ACHN (cell line): ENCODE data around the gene PARD3.

ENCODE experiments used
- DNase-seq: peaks from one replicate; pipeline ENCODE4 v3.0.0-alpha.2; 2015
- in situ Hi-C: cut with HindIII; loops from 2 replicates; pipeline ENCODE4 v1.10.0; 2017; ENCODE audit warnings: low sequenced_read_pairs, low pct_ligation_motif_present, low pct_unique_long_range_greater_than_20kb

Gene PARD3

DNA sequence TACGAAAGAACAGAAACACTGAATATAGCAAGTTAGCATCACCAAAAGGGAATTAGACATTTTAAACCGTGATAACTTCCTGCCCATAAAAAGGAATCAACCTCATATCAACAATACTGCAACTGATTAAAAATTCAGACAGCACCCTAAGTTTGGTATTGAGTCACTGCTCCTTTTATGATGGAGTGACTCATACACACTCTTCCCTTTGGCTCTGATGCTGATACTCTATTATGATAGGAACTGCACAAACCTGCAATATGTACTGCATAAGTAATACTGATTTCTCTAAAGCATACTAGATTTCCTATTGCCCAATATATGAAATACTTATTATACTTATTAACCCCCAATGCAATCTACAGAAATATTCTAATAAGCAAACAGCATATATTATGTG is 118.7 kb downstream of the PARD3 start:
- peak; percentile 79 for DNase-seq
- in situ Hi-C loops: no loop called here

GRCh38 chr10:34690383-34691049 is 124.6 kb downstream of the PARD3 start:
- in situ Hi-C loops: no loop called here
- DNase-seq: no peak

- in situ Hi-C loops: no loop called here
- no peak for DNase-seq
These were observed 126.0 kb downstream of the PARD3 start for GRCh38 chr10:34689053-34689452.

DNA sequence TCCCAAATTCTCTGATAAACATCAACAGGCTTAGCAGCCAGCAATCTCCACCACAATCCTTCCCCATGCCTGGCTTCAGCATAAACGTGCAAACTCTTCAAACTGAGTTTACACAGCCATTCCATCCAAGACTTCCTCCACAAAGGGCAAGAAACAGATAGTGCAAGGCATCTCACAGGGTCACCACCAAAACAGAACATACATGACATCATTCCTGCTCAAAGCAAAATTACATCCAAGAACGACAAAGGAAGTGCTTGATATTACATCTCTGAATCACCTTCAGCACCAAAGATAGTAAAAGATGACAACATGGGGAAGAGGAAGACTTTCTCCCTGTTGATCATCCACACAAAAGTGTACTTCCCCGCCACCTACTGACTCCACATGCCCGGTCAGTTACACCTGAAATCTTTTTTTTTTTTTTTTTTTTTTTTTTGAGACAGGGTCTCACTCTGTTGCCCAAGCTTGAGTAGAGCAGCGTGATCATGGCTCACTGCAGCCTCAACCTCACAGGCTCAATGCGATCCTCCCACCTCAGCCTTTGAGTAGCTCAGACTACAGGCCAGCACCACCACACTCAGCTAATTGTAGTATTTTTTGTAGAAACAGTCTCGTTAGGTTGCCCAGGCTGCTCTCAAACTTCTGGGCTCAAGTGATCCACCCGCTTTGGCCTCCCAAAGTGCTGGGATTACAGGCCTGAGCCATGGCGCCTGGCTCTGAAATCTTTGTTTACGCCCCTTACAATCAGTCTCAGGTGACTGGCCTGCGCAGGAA is 127.5 kb downstream of the PARD3 start:
- in situ Hi-C loops: no loop called here
- no peak for DNase-seq

DNA sequence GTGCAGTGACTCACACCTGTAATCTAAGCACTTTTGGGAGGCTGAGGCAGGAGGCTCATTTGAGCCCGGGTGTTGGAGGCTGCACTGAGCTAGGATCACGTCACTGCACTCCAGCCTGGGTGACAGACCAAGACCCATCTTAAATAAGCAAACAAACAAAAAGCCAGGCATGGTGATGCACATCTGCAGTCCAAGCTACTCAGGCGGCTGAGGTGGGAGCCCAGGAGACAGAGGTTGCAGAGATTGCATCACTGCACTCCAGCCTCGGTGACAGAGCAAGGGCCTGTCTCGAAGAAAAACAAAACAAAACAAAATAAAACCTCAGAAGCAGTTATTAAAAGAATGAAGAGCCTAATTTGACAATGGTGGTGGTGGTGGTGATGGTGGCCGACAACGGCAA is 132.5 kb downstream of the PARD3 start:
- no peak for DNase-seq
- in situ Hi-C loops: no loop called here

DNA sequence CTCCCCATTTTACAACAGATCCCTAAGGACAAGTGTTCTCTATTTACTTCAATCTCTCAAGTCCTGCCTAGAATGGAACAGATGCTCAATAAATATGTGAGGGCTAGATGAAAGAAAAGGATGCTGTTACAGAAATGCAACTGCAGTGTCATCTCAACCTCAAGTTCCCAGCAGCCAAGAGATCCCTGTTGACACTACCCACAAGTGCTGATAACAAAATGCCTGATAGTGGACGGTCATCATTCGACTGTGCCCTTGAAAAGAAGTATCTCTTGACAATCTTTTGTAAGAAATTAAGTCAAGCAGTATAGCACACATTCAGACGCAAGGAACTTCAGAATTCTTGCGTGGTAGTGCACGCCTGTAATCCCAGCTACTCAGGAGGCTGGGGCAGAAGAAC is 133.2 kb downstream of the PARD3 start:
- no peak for DNase-seq
- in situ Hi-C loops: no loop called here

DNA sequence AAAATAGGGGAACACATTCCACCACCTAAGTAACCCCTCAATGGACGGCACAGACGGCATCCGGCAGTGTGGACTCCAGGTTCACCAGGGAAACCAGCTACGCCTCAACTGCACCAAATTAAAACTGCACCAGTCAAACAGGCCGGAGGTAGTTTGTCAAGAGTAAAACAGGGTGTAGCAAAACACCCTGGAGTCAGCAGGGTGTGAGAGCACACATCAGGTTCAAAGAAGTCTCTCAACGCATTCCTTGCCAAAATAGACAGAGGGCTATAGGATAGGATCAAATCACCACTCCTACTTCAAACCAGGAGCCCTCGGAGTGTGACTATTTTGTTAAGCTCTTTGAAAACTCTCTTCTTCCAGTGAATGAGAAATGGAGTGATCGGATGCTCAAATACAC is 135.9 kb downstream of the PARD3 start:
- in situ Hi-C loops: no loop called here
- DNase-seq: no peak

GRCh38 chr10:34677591-34677990 is 137.5 kb downstream of the PARD3 start:
- no peak for DNase-seq
- in situ Hi-C loops: no loop called here

- in situ Hi-C loops: no loop called here
- DNase-seq: no peak
These were observed 138.0 kb downstream of the PARD3 start for GRCh38 chr10:34677132-34677531.

DNA sequence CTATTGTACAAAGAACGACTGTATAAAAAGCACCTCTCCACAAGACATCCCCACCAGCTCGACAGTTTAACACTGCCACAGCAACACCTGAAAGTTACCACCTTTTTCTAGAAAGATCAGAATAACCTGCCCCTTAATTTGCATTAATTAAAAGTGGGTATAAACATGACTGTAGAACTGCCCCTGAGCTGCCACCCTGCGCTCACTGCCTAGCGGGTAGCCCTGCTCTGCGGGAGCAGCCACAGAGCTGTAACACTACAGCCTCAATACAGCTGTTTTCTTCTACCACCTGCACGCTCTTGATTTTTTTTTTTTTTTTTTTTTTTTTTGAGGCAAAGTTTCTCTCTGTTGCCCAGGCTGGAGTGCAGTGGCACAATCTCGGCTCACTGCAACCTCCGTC is 140.9 kb downstream of the PARD3 start:
- DNase-seq: no peak
- in situ Hi-C loops: no loop called here

GRCh38 chr10:34670081-34670480 is 145.0 kb downstream of the PARD3 start:
- in situ Hi-C loops: no loop called here
- no peak for DNase-seq

DNA sequence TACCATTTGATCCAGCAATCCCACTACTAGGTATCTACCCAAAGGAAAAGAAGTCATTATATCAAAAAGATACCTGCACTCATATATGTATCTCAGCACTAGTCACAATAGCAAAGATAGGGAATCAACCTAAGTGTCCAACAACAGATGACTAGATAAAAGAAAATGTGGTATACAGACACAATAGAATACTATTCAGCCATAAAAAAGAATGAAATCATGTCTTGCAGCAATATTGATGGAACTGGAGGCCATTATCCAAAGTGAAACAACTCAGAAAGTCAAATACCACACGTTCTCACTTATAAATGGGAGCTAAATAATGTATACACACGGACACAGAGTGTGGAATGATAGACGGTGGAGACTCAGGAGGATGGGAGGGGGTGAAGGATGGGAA is 146.0 kb downstream of the PARD3 start:
- in situ Hi-C loops: no loop called here

GRCh38 chr10:34667177-34667576 is 147.9 kb downstream of the PARD3 start:
- in situ Hi-C loops: no loop called here
- no peak for DNase-seq

More for the DNA sequence above, 146.0 kb downstream of the PARD3 start:
- no peak for DNase-seq

DNA sequence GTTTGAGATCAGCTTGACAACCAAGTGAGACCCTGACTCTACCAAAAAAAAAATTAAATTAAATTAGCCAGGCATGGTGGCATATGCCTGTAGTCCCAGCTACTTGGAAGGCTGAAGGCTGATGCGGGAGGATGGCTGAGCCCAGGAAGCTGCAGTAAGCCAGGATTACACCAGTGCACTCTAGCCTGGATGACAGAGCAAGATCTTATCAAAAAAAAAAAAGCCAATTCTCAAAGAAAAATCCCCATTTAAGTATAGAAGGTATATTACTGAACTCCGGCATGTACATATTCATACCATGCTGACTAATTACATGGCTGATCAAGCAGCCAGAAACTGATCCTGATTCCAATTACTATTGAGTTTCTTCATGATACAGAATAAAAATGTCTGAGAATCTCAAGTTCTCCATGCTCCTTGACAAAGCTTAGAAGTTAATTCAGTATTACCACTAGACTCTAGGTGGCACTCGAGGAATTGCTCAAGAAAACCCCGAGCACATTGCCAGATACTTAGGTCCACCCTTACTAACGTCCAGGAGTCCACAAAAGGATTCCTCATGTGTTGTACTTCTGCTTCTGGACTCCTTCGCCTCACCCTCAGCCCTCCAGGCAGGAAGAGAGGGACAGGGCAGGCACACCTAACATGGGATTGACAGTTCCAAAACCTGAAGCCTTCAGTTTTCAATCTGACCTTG is 148.9 kb downstream of the PARD3 start:
- DNase-seq: peak; percentile 89
- in situ Hi-C loops: no loop called here

DNA sequence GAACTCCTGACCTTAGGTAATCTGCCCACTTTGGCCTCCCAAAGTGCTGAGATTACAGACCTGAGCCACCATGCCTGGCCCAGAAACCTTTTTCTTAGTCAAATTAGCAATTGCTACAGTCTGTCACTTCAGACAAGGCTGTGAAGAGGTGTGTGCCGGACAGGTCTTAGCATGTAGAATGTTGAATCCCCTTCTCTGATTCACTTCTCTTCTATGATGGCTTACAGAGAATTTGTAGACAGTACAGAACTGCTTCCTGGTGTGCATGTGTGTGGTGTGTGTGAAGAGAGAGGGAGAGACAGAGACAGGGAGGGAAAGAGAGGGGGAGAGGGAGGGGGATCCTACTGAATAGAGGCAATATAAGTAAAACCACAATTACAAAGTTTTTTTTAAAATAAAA is 150.4 kb downstream of the PARD3 start:
- in situ Hi-C loops: no loop called here

DNA sequence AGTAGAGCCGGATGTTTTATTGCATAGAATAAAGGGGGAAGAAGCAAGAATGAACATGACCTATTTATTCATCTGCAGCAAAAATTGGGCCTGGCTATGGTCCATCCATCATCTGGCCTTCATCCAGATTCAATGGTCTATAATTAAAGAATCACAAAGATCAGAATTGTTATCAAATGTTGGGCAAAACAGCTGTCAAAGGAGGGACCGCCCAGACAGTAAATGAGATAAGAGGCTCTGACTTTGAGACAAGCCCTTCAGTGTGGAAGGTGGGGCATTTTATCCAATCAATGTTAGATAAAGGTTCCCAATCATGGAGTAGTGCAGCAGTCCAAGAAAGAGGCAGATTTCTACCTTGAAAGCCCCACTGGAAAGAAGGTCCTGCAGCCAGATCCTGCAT is 153.5 kb downstream of the PARD3 start:
- DNase-seq: no peak
- in situ Hi-C loops: no loop called here

More for the DNA sequence above, 150.4 kb downstream of the PARD3 start:
- no peak for DNase-seq

DNA sequence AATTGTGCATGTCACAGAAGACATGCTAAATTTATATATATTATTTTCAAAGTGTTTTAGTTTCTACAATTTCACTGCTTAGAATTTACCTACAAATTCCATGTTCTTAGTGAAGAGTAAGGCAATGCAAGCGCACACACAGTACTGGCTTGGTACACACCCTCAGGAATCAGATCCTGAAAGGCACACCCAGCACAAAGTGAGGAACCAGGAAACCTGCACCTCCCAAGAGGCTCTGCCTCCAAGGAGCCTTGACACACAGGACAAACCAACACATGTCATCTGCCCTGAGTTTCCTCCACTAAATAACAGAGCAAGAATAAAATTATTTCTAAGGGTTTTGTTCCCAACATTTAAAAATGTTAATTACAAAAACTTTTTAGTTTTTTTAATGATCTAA is 156.2 kb downstream of the PARD3 start:
- in situ Hi-C loops: no loop called here
- no peak for DNase-seq

- no peak for DNase-seq
- in situ Hi-C loops: no loop called here
These were observed 158.4 kb downstream of the PARD3 start for GRCh38 chr10:34656661-34657060.

DNA sequence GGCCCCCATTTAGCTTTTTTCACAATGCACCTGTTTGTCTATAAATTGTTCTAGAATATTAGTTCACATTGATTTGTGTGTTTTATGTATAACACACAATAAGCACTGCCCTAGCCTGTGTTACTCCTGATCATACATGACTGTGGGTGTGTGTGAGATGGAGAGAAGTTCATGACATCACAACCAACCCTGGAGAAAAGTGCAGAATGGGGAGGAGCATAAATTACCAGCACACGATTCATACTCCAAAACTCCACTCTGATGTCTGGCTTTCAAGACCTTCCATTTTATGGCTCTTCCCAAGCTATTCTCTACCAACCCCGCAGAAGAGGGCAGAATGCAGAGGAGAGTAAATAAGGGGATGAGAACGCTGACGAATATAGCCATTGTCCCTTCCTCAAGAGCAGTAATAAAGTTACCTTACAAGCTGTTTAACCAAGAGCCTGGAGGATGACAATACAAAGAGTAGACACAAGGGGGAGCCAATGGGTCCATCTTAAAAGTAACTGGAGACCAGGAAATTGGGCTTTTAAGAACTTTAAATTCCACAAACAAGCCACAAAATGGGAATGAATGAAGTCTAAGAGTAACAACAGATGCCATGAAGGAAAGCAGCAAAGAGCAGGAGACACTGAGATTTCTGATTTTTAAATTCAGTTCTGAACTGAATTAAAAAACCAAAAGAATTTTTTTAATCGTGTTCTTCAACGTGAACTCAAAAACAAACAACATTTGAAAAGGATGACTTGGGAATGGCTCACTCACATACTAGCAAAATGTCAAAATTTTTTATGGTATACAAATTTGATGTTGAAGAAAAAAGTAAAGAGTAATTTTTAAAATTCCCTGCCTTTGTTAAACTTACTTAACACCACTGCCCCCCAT is 159.6 kb downstream of the PARD3 start:
- DNase-seq: peak; percentile 74
- in situ Hi-C loops: no loop called here
